Panc1 (cell line): Measurements from ENCODE around the gene GAPT. TPM values are rescaled to one million over a fixed set of nuclear protein-coding genes. Genes with fewer than 3 reads are reported as not detected.

Experiments
- ATAC-seq: fragments of 200-7000 bp; cut with Tn5 transposase; 2 replicates; pipeline ENCODE4 v1.9.1; 2020; ENCODE audit warnings: mild to moderate bottlenecking, moderate library complexity
- BruUV-seq: library from RNA; stranded (reverse); fragments of 400-500 nt; replicated peaks from 2 replicates; lab custom pipeline; 2021; lab: Mats Ljungman, UMichigan
- CTCF ChIA-PET: fragments of 300-600 bp; sonication (Branson Sonifier 250); formaldehyde crosslinking; loops from one replicate; lab custom pipeline; 2022; ENCODE audit warnings: antibody characterized with exemption; lab: Charles Lee
- POLR2A ChIA-PET: fragments of 300-600 bp; sonication (Branson Sonifier 250); formaldehyde crosslinking; loops from one replicate; lab custom pipeline; 2022; ENCODE audit warnings: antibody characterized with exemption; lab: Charles Lee
- DNase-seq: peaks from one replicate; pipeline ENCODE4 v3.0.0-alpha.2; 2010; ENCODE audit warnings: low read depth, low spot score
- H3K27ac ChIP-seq: 2 replicates; pipeline ENCODE4 v1.5.1; 2011; ENCODE audit warnings: mild to moderate bottlenecking, low read length, inconsistent platforms
- H3K27me3 ChIP-seq: fragments of 200-500 bp; sonication (Bioruptor generic); 2 replicates; pipeline ENCODE4 v1.6.0; 2014; ENCODE audit warnings: low read length, inconsistent platforms; ENCODE audit not compliant: control insufficient read depth, insufficient read depth
- H3K36me3 ChIP-seq: fragments of 200-500 bp; sonication (Bioruptor generic); 2 replicates; pipeline ENCODE4 v1.5.1; 2014; ENCODE audit warnings: inconsistent platforms, mild to moderate bottlenecking, low read length, moderate library complexity; ENCODE audit not compliant: control insufficient read depth, insufficient read depth
- H3K4me1 ChIP-seq: 2 replicates; pipeline ENCODE4 v1.5.1; 2011; ENCODE audit warnings: inconsistent platforms, mild to moderate bottlenecking, low read length, moderate library complexity; ENCODE audit not compliant: control insufficient read depth, insufficient read depth
- H3K4me3 ChIP-seq, 2 experiments: 2 replicates each; pipeline ENCODE4 v1.5.1; 2011 to 2012; ENCODE audit warnings: low read depth in 2 of 2, low read length in 2 of 2, mild to moderate bottlenecking in 2 of 2, inconsistent platforms in 1 of 2, moderate library complexity in 1 of 2
- H3K9me3 ChIP-seq: fragments of 200-500 bp; sonication (Bioruptor generic); 2 replicates; pipeline ENCODE4 v1.5.1; 2014; ENCODE audit warnings: low read depth, mild to moderate bottlenecking, inconsistent platforms, low read length, moderate library complexity; ENCODE audit not compliant: control insufficient read depth, insufficient read depth
- CTCF ChIP-seq: fragments of 450-650 bp; IDR thresholded peaks from 2 replicates; pipeline ENCODE4 v1.5.1; 2017; ENCODE audit warnings: mild to moderate bottlenecking
- POLR2AphosphoS5 ChIP-seq: IDR thresholded peaks from 2 replicates; pipeline ENCODE4 v1.6.1; 2012; ENCODE audit warnings: mild to moderate bottlenecking, low read depth, low read length, moderate library complexity
- REST ChIP-seq, 2 experiments: IDR thresholded peaks; 2 replicates each; pipeline ENCODE4 v1.6.1; 2011 to 2012; ENCODE audit warnings: low read depth in 2 of 2, control low read depth in 1 of 2, low read length in 1 of 2, mild to moderate bottlenecking in 1 of 2, moderate library complexity in 1 of 2; ENCODE audit not compliant: insufficient read depth in 1 of 2
- SIN3A ChIP-seq: IDR thresholded peaks from 2 replicates; pipeline ENCODE4 v1.6.1; 2012; ENCODE audit warnings: low read depth, mild to moderate bottlenecking, low read length, moderate library complexity, borderline replicate concordance; ENCODE audit not compliant: insufficient read depth
- TCF7L2 ChIP-seq: IDR thresholded peaks from 2 replicates; pipeline ENCODE4 v1.6.1; 2011; ENCODE audit warnings: mild to moderate bottlenecking, low read depth, low read length, inconsistent platforms
- in situ Hi-C: cut with HindIII; loops from 2 replicates; pipeline ENCODE4 v1.10.0; 2016; ENCODE audit warnings: low sequenced_read_pairs, low pct_unique_long_range_greater_than_20kb
- intact Hi-C: fragments of 100-400 bp; cut with micrococcal nuclease; formaldehyde crosslinking; loops from one replicate; pipeline ENCODE4 v1.10.0; 2022; ENCODE audit not compliant: unreplicated experiment
- total RNA-seq: library from RNA; stranded (reverse); gene quantifications from one replicate; pipeline ENCODE4 v1.2.1, GENCODE V29; 2021; ENCODE audit not compliant: unreplicated experiment

Gene GAPT
- total RNA-seq, 1 experiment from 2014 or later, result not detected

- intact Hi-C loops (no loop called here), in situ Hi-C loops (no loop called here)
- DNase-seq (no peak), ATAC-seq (no peak)
- TF ChIP-seq CTCF, result no peak
- TF ChIP-seq SIN3A, result no peak
- TF ChIP-seq TCF7L2, result no peak
- BruUV-seq, result no TSS peak
- H3K36me3 ChIP-seq, result no peaks in the 10 kb centered on the region
- ChIA-PET POLR2A (no interaction called here), CTCF (no interaction called here)
- no peaks in the 10 kb centered on the region for H3K4me1 ChIP-seq
- no peak overlapping the region for H3K27ac ChIP-seq
- no peak overlapping the region for H3K4me3 ChIP-seq
- H3K9me3 ChIP-seq, result no peaks in the 10 kb centered on the region
- H3K27me3 ChIP-seq, result peaks cover 7% of the 10 kb centered on the region
Observed at GRCh38 chr5:58481828-58482227, 9.4 kb upstream of the GAPT start.

GRCh38 chr5:58482536-58482935 lies 8.7 kb upstream of the GAPT start:
- POLR2A ChIA-PET, result no interaction called here
- in situ Hi-C loops (no loop called here), intact Hi-C loops (no loop called here)
- Histone ChIP-seq H3K36me3 (no peaks in the 10 kb centered on the region), H3K27me3 (peaks cover 14% of the 10 kb centered on the region), H3K4me3 (no peak overlapping the region), H3K4me1 (no peaks in the 10 kb centered on the region), H3K27ac (no peak overlapping the region), H3K9me3 (no peaks in the 10 kb centered on the region)
- CTCF ChIA-PET, result no interaction called here
- TF ChIP-seq CTCF (no peak), SIN3A (no peak), TCF7L2 (no peak), REST (IDR thresholded peaks at IDR 0.05; ENCODE audit: insufficient read depth in 1 of 2, low read depth in 2 of 2, low read length in 1 of 2) (no peak), POLR2AphosphoS5 (no peak)
- ATAC-seq (no peak), DNase-seq (no peak)
- no TSS peak for BruUV-seq
